Myocyte (in vitro differentiated cells): ENCODE results near the gene DRC1. TPM values are rescaled to one million over a fixed set of nuclear protein-coding genes. Genes with fewer than 3 reads are reported as not detected.
"Not testable (repeated sequence)": the region's sequence is repeated elsewhere in the genome, so short reads cannot be mapped to it uniquely, and the experiment has no call there.

ENCODE experiments used
- DNase-seq: peaks from one replicate; pipeline ENCODE4 v3.0.0-alpha.2; 2012; ENCODE audit warnings: low read depth
- total RNA-seq: library from RNA; depleted of rRNA; stranded (reverse); fragments of >200 nt; gene quantifications from 2 replicates; pipeline ENCODE4 v1.2.3, GENCODE V29; 2014

DRC1 gene
- total RNA-seq, 1 donor from 2014 or later, result 0.21 TPM

DNA sequence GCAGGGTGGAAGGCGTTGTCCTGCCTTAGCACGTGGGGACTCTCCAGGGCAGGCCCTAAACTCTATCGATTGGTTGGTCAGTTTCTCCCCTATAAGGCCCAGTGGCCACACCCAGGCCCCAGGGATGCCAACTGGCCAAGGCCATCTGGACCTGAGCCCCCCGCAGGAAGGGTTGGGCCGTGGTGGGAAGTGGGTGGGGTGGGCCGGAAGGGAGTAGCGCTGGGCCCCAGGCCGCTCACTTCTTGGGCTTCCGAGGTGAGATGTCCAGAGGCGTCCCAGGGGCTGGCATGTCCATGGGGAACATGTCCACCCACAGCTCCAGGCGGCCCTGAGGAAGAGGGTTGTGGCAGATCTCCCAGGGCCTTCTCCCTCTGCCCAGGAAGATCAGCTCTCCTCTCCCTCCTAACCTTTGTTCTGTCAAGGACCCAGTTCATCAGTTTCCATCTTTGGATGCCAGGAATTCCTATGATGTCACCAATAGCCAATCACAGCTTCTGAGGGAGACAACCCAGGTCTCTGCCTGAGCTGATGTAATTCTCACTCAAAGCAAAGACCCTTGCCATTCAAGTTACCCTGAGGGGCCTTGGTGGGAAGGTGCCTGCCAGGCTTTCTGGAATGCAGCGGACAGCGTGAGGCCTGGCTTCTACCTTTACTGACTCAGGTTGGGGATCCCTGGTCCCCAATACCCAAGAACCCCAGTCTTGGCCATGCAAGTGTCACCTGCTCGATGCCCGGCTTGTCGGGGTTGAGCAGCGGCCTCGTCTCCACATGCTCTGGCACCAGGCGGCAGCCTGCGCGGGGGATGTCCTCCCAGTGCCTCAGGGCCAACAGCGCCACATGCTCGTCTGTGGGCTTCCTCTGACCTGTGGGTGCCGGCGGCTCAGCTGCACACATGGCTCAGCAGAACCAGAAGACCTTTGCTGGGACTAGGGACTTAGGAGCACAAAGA lies 61.8 kb downstream of the DRC1 start:
- DNase-seq, result no peak

- no peak for DNase-seq
These were observed 62.9 kb downstream of the DRC1 start for GRCh38 chr2:26464390-26465265.

- no peak for DNase-seq
These were observed 63.7 kb downstream of the DRC1 start for GRCh38 chr2:26465266-26465925.

- DNase-seq, result no peak
These were observed 64.3 kb downstream of the DRC1 start for GRCh38 chr2:26465981-26466471.

- no peak for DNase-seq
These were observed 65.1 kb downstream of the DRC1 start for GRCh38 chr2:26466662-26467310.

GRCh38 chr2:26468544-26468943 lies 66.8 kb downstream of the DRC1 start:
- DNase-seq, result not testable (repeated sequence)

DNA sequence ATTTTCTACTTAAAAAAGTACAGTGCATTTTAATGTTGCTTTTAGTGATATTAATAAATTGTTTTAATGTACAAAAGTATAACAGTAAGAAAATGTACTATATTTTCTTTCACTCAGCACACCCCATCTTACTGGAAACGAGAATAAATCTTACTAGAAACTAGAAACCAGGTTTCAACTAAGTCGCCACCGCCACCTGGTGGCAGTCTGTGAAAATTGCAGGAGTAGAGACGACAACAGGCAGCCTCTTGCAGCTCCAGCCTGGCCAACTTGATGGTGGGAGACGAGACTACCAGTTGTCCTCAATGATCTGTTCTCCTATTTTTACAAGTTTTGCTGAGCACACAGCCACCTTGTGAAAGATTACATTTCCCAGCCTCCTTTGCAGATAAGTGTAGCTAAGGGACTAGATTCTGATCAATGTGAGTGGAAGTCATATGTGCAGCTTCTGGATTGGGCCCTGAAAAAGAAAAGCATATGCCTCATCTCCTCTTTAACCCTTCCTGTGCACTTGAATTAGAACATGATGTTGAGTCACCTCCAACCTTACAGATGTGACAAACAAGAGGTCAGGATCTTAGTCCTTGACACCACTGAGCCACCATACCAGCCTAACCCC lies 67.5 kb downstream of the DRC1 start:
- peak; percentile 39 for DNase-seq

DNA sequence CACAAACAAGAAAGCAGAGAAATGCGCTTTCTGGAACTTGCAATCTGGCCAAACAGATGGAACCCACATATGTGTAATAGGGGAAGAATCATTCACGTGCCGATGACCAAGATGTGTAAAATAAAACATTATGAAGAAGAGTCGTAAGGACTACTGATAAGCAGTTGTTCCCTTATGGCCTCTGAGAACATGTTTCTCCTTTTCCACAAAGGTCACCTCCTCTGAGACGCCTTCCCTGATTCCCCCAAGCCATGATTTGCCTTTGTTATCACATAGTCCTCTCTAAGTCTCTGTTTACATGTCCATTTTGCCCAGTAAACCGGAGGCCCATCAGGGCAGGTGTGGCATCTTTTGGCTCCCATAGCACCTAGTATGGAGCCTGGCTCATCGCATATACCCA lies 68.2 kb downstream of the DRC1 start:
- DNase-seq, result no peak

GRCh38 chr2:26470601-26471260 lies 69.0 kb downstream of the DRC1 start:
- no peak for DNase-seq

- DNase-seq, result no peak
These were observed 69.6 kb downstream of the DRC1 start for GRCh38 chr2:26471289-26471688.

GRCh38 chr2:26471766-26472706 lies 70.3 kb downstream of the DRC1 start:
- no peak for DNase-seq

- no peak for DNase-seq
These were observed 71.3 kb downstream of the DRC1 start for GRCh38 chr2:26472821-26473655.

GRCh38 chr2:26473796-26474195 lies 72.1 kb downstream of the DRC1 start:
- DNase-seq, result no peak

DNA sequence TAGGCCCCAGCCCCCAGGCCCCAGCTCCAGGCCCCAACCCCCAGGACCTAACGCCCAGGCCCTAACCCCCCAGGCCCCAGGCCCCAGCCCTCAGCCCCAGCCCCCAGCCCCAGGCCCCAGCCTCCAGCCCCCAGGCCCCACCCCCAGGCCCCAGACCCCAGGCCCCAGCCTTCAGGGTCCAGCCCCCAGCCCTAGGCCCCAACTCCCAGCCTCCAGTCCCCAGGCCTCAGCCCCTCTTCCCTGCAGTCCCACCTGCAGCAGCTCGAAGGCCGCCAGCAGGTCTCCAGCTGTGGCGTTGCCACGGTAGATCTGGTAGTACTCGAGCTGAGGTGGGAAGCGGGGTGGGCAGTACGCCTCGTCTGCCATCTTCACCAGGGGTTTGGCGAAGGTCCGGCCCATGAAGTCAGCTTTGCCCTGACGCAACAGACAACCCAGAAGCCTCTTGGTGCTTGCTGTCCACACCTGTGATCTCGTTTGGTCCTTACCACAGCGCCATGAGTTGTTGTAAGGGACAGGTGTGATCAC lies 72.6 kb downstream of the DRC1 start:
- no peak for DNase-seq

GRCh38 chr2:26475037-26475436 lies 73.3 kb downstream of the DRC1 start:
- DNase-seq, result no peak

DNA sequence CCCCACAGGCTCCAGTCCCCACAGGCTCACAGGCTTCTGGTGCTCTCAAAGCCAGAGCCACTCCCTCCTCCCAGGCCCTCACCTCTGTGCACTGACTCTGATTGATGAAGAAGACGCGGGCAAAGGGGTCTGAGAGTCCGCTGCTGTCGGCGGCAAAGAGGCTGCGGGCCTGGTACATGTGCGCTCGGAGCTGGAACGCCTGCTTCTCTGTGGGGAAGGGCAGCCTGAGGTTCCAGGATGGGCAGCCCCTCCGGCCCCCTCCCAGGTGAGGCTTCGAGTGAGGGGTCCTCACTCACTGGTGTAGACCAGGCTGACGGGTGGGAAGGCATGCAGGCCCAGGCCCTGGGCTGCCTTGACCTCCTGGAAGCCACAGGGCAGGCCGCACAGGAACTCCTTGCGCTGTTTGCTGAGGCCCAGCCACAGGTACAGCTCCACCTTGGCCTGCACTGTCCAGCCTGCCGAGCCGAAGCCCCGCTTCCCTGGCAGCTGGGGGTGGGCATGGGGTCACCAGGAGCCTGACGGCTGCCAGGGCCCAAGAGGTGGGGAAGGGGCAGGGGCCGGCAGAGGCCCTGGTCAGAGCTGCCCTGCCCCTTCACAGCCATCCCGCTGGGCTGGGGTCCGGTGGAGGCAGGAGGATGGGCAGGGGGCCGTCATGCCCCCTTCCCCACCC lies 74.2 kb downstream of the DRC1 start:
- no peak for DNase-seq
